ENCODE data around the gene SURF2. TPM values are rescaled to one million over a fixed set of nuclear protein-coding genes. Genes with fewer than 3 reads are reported as not detected.
A peak's percentile ranks its signal among the peaks of the same experiment; 100 is the strongest.

The SURF2 gene
- total RNA-seq, 6 experiments from 2014 or later = 6.3 to 16.9 (median 8.2) TPM

GRCh38 chr9:133357656-133358055, 1.3 kb downstream of the SURF2 start:
- DNase-seq = no peak
- Histone ChIP-seq H3K9me3 (no peaks in the 10 kb centered on the region), H3K27me3 (no peaks in the 10 kb centered on the region), H3K27ac (no peak overlapping the region), H3K4me1 (peaks cover 0 to 23% (median 5%) of the 10 kb centered on the region in 4 donors), H3K36me3 (peaks cover 0 to 33% (median 11%) of the 10 kb centered on the region in 4 donors), H3K4me3 (no peak overlapping the region)
- no peak for ATAC-seq
- TF ChIP-seq POLR2A (IDR thresholded peaks at IDR 0.05) = no peak
- no peak for TF ChIP-seq CTCF (IDR thresholded peaks at IDR 0.05)
- WGBS (ENCODE audit: insufficient coverage, low coverage, low lambda C conversion rate, missing lambda C conversion rate) = 70% methylated on average over 7 of the region's 14 CpGs
- intact Hi-C loops (cut with DNase I) = loop anchor here in 1 of 2 donors (10.0 kb wide), 1 partner anchor 47 kb away; no protein-coding TSS in a partner anchor

- no peaks in the 10 kb centered on the region for H3K27me3 ChIP-seq
- ATAC-seq (peak in 3 of 4 donors; percentile 15 to 37 (median 19)), DNase-seq (no peak)
- peaks cover 0 to 18% (median 5%) of the 10 kb centered on the region in 4 donors for H3K4me1 ChIP-seq
- H3K4me3 ChIP-seq = no peak overlapping the region
- no peak overlapping the region for H3K27ac ChIP-seq
- intact Hi-C loops (cut with DNase I) = loop anchor here in 1 of 2 donors (10.0 kb wide), 1 partner anchor 45 kb away; no protein-coding TSS in a partner anchor
- H3K9me3 ChIP-seq = no peaks in the 10 kb centered on the region
- TF ChIP-seq CTCF (IDR thresholded peaks at IDR 0.05) (peak; percentile 30 to 45 (median 34)), POLR2A (IDR thresholded peaks at IDR 0.05) (no peak)
- peaks cover 0 to 46% (median 26%) of the 10 kb centered on the region in 4 donors for H3K36me3 ChIP-seq
- 65% methylated on average over 4 of the region's 20 CpGs for WGBS (ENCODE audit: insufficient coverage, low coverage, low lambda C conversion rate, missing lambda C conversion rate)
Measured at GRCh38 chr9:133359399-133360175, 3.2 kb downstream of the SURF2 start.

GRCh38 chr9:133360400-133361393, 4.3 kb downstream of the SURF2 start:
- Histone ChIP-seq H3K4me1 (peaks cover 0 to 7% (median under 1%) of the 10 kb centered on the region in 4 donors), H3K9me3 (no peaks in the 10 kb centered on the region), H3K4me3 (no peak overlapping the region), H3K36me3 (peaks cover 0 to 57% (median 36%) of the 10 kb centered on the region in 4 donors), H3K27me3 (no peaks in the 10 kb centered on the region), H3K27ac (no peak overlapping the region)
- ATAC-seq (no peak), DNase-seq (no peak)
- TF ChIP-seq CTCF (IDR thresholded peaks at IDR 0.05) = no peak
- no peak for TF ChIP-seq POLR2A (IDR thresholded peaks at IDR 0.05)
- WGBS (ENCODE audit: insufficient coverage, low coverage, low lambda C conversion rate, missing lambda C conversion rate) = 80% methylated on average over 16 of the region's 21 CpGs
- intact Hi-C loops (cut with DNase I) = no loop called here

- intact Hi-C loops (cut with DNase I) = no loop called here
- TF ChIP-seq CTCF (IDR thresholded peaks at IDR 0.05) (no peak), POLR2A (IDR thresholded peaks at IDR 0.05) (no peak)
- Histone ChIP-seq H3K4me1 (peaks cover 0 to 6% (median 0%) of the 10 kb centered on the region in 4 donors), H3K36me3 (peaks cover 0 to 66% (median 39%) of the 10 kb centered on the region in 4 donors), H3K27ac (no peak overlapping the region), H3K27me3 (no peaks in the 10 kb centered on the region), H3K9me3 (no peaks in the 10 kb centered on the region), H3K4me3 (no peak overlapping the region)
- WGBS (ENCODE audit: insufficient coverage, low coverage, low lambda C conversion rate, missing lambda C conversion rate) = 55% methylated on average over 4 of the region's 13 CpGs
- ATAC-seq (no peak), DNase-seq (no peak)
Measured at GRCh38 chr9:133361507-133362092, 5.2 kb downstream of the SURF2 start.

Data from right lobe of liver (tissue), 6 donors.